Measurements from ENCODE around the gene NFIC.

GRCh38 chr19:3512562-3513228, 146.3 kb downstream of the NFIC start:
- TF ChIP-seq CTCF (IDR thresholded peaks at IDR 0.05) (no peak), POLR2A (IDR thresholded peaks at IDR 0.05) (no peak)
